CD4-positive, CD25-positive, alpha-beta regulatory T cell (primary cell): Measurements from ENCODE around the gene UST. TPM values are rescaled to one million over a fixed set of nuclear protein-coding genes. Genes with fewer than 3 reads are reported as not detected.
"Not testable (repeated sequence)": the region's sequence is repeated elsewhere in the genome, so short reads cannot be mapped to it uniquely, and the experiment has no call there.

Experiments
- ATAC-seq, 2 donors: fragments of 150-1000 bp; cut with Tn5 transposase; one replicate each; pipeline ENCODE4 v1.10.0; 2021; ENCODE audit warnings: low read depth in 2 of 2, moderate number of reproducible peaks in 2 of 2, moderate library complexity in 1 of 2
- DNase-seq, 3 donors: peaks; one replicate each; pipeline versions ENCODE4 v3.0.0 to v3.0.0-alpha.2; 2012 to 2022; ENCODE audit warnings: mixed read lengths in 1 of 3
- H3K27ac ChIP-seq: one replicate; pipeline ENCODE4 v1.7.0; 2013; ENCODE audit warnings: mild to moderate bottlenecking, low read length; ENCODE audit not compliant: insufficient read depth, poor library complexity, severe bottlenecking
- H3K27me3 ChIP-seq: one replicate; pipeline ENCODE4 v1.7.0; 2013; ENCODE audit warnings: low read length; ENCODE audit not compliant: control insufficient read depth, insufficient read depth
- H3K36me3 ChIP-seq: one replicate; pipeline ENCODE4 v1.7.0; 2013; ENCODE audit warnings: mild to moderate bottlenecking, low read length, moderate library complexity; ENCODE audit not compliant: control insufficient read depth, insufficient read depth
- H3K4me1 ChIP-seq: 2 replicates; pipeline ENCODE4 v1.7.0; 2013; ENCODE audit warnings: mild to moderate bottlenecking, low read length; ENCODE audit not compliant: insufficient read depth, control insufficient read depth, poor library complexity, severe bottlenecking
- H3K4me3 ChIP-seq: one replicate; pipeline ENCODE4 v1.7.0; 2013; ENCODE audit warnings: low read depth, mild to moderate bottlenecking, low read length, moderate library complexity
- H3K9me3 ChIP-seq, 2 experiments: 1 replicate in 1 of 2; 2 replicates in 1 of 2; pipeline ENCODE4 v1.7.0; 2013; ENCODE audit warnings: low read length in 2 of 2, mild to moderate bottlenecking in 1 of 2, moderate library complexity in 1 of 2; ENCODE audit not compliant: control insufficient read depth in 2 of 2
- H3K27ac Mint-ChIP-seq, 3 donors: one replicate each; pipeline ENCODE4 v1.8.0; 2020 to 2022; ENCODE audit warnings: mild to moderate bottlenecking in 3 of 3, mixed read lengths in 3 of 3, moderate library complexity in 2 of 3
- H3K27me3 Mint-ChIP-seq: one replicate; pipeline ENCODE4 v1.8.0; 2022; ENCODE audit warnings: mild to moderate bottlenecking, mixed read lengths
- H3K36me3 Mint-ChIP-seq: one replicate; pipeline ENCODE4 v1.8.0; 2020; ENCODE audit warnings: mixed read lengths
- H3K4me1 Mint-ChIP-seq, 4 donors: one replicate each; pipeline ENCODE4 v1.8.0; 2020 to 2022; ENCODE audit warnings: mixed read lengths in 4 of 4, mild to moderate bottlenecking in 1 of 4
- H3K4me3 Mint-ChIP-seq, 4 donors: one replicate each; pipeline ENCODE4 v1.8.0; 2020 to 2022; ENCODE audit warnings: mild to moderate bottlenecking in 4 of 4, mixed read lengths in 4 of 4, moderate library complexity in 3 of 4
- H3K9me3 Mint-ChIP-seq, 7 donors: one replicate each; pipeline ENCODE4 v1.8.0; 2020 to 2022; ENCODE audit warnings: mixed read lengths in 7 of 7, mild to moderate bottlenecking in 3 of 7, moderate library complexity in 2 of 7
- polyA plus RNA-seq, 4 donors: library from polyadenylated mRNA; unstranded; fragments of 300-500 nt; fragmentation: Illumina TruSeq; gene quantifications; one replicate each; pipeline ENCODE4 v1.2.3, GENCODE V29; 2021
- total RNA-seq: library from RNA; stranded (reverse); gene quantifications from one replicate; pipeline ENCODE4 v1.2.3, GENCODE V29; 2022

UST gene
- total and polyA plus RNA-seq, 5 donors from 2014 or later: 1.1 to 2.9 (median 2.5) TPM

DNA sequence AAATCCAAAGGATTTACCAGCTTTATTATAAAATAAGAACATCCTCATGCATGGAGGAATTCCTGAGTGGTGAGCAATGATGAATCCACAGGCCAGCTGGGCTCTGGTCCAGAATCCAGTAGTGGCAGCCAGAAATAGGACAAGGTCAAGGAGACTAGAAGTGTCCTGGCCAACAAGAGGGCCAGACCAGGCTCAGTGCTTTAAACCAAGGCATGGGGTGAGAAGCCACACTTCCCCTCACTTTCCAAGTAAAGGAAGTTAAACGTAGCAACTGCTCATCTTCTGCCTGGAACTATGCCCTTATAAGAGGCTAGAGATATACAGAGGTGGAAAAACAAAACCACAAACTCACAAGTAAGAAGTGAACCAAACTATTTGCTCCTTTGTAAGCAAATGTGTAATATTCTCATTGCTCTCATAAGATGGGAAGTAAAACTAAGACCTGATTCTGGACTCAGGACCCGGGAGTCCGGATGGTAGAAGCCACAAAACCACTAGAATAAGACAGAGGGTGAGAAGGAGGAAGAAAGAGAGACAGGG, 253.2 kb downstream of the UST start:
- H3K36me3 Mint-ChIP-seq: no peaks in the 10 kb centered on the region
- Histone ChIP-seq H3K27me3 (no peaks in the 10 kb centered on the region), H3K4me1 (no peaks in the 10 kb centered on the region), H3K36me3 (no peaks in the 10 kb centered on the region), H3K4me3 (no peak overlapping the region), H3K27ac (no peak overlapping the region), H3K9me3 (peaks cover 8 to 10% of the 10 kb centered on the region in 2 experiments)
- H3K4me1 Mint-ChIP-seq: peaks cover 0 to 5% (median 0%) of the 10 kb centered on the region in 4 donors
- H3K27ac Mint-ChIP-seq: no peak overlapping the region
- DNase-seq (no peak), ATAC-seq (no peak)
- no peak overlapping the region for H3K4me3 Mint-ChIP-seq
- H3K27me3 Mint-ChIP-seq: peaks cover 10% of the 10 kb centered on the region
- peaks cover 0 to 11% (median 5%) of the 10 kb centered on the region in 7 donors for H3K9me3 Mint-ChIP-seq

DNA sequence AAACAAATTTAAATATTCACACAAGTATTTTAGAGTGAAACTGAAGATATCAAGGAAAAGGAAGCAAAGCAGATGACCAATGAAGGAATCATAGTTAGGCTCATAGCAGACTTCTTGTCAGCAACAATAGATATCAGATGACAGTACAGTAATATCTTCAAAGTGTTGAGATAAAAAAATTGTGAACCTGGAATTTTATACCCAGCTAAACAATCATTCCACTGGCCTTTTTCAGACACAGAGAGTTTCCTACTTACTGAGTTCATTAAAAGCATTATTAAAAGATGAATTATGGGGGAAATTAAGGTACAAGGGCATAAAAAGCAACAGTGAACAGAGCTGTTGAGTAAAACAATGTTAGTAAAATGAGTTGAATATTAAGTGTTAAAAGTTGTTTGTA, 254.6 kb downstream of the UST start:
- ATAC-seq: no peak
- Mint-ChIP-seq H3K36me3 (no peaks in the 10 kb centered on the region), H3K27me3 (peaks cover 9% of the 10 kb centered on the region), H3K27ac (no peak overlapping the region), H3K4me1 (peaks cover 0 to 5% (median 0%) of the 10 kb centered on the region in 4 donors), H3K4me3 (no peak overlapping the region), H3K9me3 (peaks cover 0 to 11% (median 5%) of the 10 kb centered on the region in 7 donors)
- Histone ChIP-seq H3K4me1 (no peaks in the 10 kb centered on the region), H3K27me3 (no peaks in the 10 kb centered on the region), H3K4me3 (no peak overlapping the region), H3K36me3 (no peaks in the 10 kb centered on the region), H3K9me3 (peaks cover 8 to 10% of the 10 kb centered on the region in 2 experiments), H3K27ac (no peak overlapping the region)
- no peak for DNase-seq

DNA sequence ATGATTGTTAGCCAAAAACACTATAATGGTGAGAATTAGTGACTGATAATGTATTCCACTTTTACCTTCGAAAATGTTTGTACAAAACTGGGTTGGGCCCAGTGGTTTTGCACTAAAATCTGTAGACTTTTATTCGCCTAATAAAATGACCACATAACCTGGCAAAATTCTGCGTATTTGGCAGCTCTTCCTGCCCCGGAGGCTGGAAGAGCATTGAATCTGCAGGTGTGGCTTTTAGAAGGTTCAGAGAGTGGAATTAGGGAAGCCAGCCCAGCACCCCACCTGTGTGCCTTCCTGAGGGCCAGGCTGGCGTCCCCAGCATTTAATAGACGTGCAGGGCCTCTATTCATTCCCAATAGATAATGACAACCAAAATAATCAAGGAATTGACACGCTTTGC, 256.7 kb downstream of the UST start:
- H3K27me3 Mint-ChIP-seq: peaks cover 5% of the 10 kb centered on the region
- Histone ChIP-seq H3K27ac (no peak overlapping the region), H3K4me3 (no peak overlapping the region), H3K9me3 (peaks cover 8 to 10% of the 10 kb centered on the region in 2 experiments), H3K27me3 (no peaks in the 10 kb centered on the region), H3K36me3 (no peaks in the 10 kb centered on the region), H3K4me1 (no peaks in the 10 kb centered on the region)
- no peak overlapping the region for H3K4me3 Mint-ChIP-seq
- H3K4me1 Mint-ChIP-seq: peaks cover 0 to 5% (median 0%) of the 10 kb centered on the region in 4 donors
- no peak for ATAC-seq
- H3K9me3 Mint-ChIP-seq: peaks cover 0 to 11% (median 5%) of the 10 kb centered on the region in 7 donors
- H3K36me3 Mint-ChIP-seq: no peaks in the 10 kb centered on the region
- DNase-seq: no peak
- H3K27ac Mint-ChIP-seq: no peak overlapping the region

DNA sequence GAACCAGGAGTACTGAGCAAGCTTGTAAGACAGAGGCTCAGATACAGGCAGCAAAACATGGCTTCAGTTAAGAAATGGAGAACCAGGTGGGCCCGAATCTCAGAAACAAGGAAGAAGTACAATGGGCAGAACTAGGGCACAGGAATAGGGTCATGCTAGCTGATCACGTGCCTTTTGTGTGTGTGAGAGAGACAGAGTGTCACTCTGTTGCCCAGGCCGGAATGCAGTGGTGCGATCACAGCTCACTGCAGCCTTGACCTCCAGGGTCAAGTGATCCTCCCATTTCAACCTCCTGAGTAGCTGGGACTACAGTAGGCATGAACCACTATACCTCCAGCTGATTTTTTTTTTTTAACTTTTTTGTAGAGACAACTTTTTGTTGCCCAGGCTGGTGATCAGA, 257.8 kb downstream of the UST start:
- H3K9me3 ChIP-seq: peaks cover 8 to 10% of the 10 kb centered on the region in 2 experiments
- no peaks in the 10 kb centered on the region for H3K4me1 ChIP-seq
- ATAC-seq: no peak
- H3K4me3 Mint-ChIP-seq: no peak overlapping the region
- H3K27me3 ChIP-seq: peaks cover 4% of the 10 kb centered on the region
- H3K27ac Mint-ChIP-seq: no peak overlapping the region
- no peak overlapping the region for H3K4me3 ChIP-seq
- no peak for DNase-seq
- no peak overlapping the region for H3K27ac ChIP-seq
- no peaks in the 10 kb centered on the region for H3K36me3 ChIP-seq
- peaks cover 0 to 5% (median 0%) of the 10 kb centered on the region in 4 donors for H3K4me1 Mint-ChIP-seq
- H3K36me3 Mint-ChIP-seq: no peaks in the 10 kb centered on the region
- peaks cover 0 to 11% (median 5%) of the 10 kb centered on the region in 7 donors for H3K9me3 Mint-ChIP-seq
- peaks cover 12% of the 10 kb centered on the region for H3K27me3 Mint-ChIP-seq

DNA sequence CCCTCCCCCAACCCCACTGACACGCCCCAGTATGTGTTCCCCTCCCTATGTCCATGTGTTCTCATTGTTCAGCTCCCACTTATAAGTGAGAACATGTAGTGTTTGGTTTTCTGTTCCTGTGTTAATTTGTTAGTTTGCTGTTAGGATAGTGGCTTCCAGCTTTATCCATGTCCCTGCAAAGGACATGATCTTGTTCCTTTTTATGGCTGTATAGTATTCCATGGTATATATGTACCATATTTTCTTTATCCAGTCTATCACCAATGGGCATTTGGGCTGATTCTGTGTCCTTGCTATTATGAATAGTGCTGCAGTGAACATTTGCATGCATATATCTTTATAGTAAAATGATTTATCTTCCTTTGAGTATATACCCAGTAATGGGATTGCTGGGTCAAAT, 259.4 kb downstream of the UST start:
- not testable (repeated sequence) for H3K36me3 Mint-ChIP-seq, H3K36me3 ChIP-seq, H3K4me3 ChIP-seq, H3K27ac ChIP-seq, H3K27me3 ChIP-seq, ATAC-seq, H3K4me1 Mint-ChIP-seq, H3K4me1 ChIP-seq, DNase-seq, H3K4me3 Mint-ChIP-seq, H3K27ac Mint-ChIP-seq, H3K9me3 Mint-ChIP-seq, H3K9me3 ChIP-seq
- H3K27me3 Mint-ChIP-seq: peaks cover 12% of the 10 kb centered on the region

DNA sequence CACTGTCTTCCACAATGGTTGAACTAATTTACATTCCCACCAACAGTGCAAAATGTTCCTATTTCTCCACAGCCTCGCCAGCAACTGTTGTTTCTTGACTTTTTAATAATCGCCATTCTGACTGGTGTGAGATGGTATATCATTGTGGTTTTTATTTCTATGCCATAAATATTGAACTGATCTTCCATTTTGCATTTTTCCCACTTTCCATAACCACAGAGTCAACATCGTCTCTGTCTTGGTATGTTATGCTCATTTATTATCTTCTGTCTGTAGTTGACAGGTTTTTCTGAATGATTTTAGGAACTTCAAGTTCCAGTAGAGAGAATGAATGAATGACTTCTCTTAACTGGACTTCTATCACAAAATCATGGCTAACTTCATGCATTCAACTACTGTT, 259.8 kb downstream of the UST start:
- peaks cover under 1 to 3% of the 10 kb centered on the region in 2 experiments for H3K9me3 ChIP-seq
- no peaks in the 10 kb centered on the region for H3K4me1 ChIP-seq
- Mint-ChIP-seq H3K36me3 (no peaks in the 10 kb centered on the region), H3K27me3 (peaks cover 12% of the 10 kb centered on the region), H3K4me3 (no peak overlapping the region), H3K9me3 (peaks cover 0 to 5% (median 0%) of the 10 kb centered on the region in 7 donors), H3K4me1 (no peaks in the 10 kb centered on the region), H3K27ac (no peak overlapping the region)
- H3K36me3 ChIP-seq: no peaks in the 10 kb centered on the region
- DNase-seq (no peak), ATAC-seq (no peak)
- H3K27ac ChIP-seq: no peak overlapping the region
- no peak overlapping the region for H3K4me3 ChIP-seq
- peaks cover 4% of the 10 kb centered on the region for H3K27me3 ChIP-seq

DNA sequence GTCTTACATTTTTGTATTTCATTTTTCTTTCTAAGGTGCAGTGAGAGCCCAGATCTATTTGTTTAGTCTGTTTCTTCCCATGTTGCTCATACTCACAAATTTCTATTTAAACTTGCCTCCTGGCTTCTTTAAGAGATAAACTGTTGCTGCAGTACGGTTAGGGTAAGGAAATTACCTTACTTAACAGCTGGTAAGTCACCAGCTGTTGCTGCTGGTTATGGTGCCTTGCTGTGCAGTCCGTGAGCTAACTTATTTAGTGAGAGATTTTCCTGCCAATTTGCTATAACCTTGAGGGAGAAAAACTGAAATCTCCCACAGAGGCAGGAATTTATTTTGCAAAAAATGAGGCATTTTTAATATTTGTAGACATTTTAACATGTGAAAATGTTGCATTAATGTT, 261.0 kb downstream of the UST start:
- H3K36me3 Mint-ChIP-seq: no peaks in the 10 kb centered on the region
- no peak overlapping the region for H3K4me3 ChIP-seq
- peaks cover 4% of the 10 kb centered on the region for H3K27me3 ChIP-seq
- H3K4me3 Mint-ChIP-seq: no peak overlapping the region
- no peaks in the 10 kb centered on the region for H3K9me3 ChIP-seq
- H3K27ac Mint-ChIP-seq: no peak overlapping the region
- peaks cover 12% of the 10 kb centered on the region for H3K27me3 Mint-ChIP-seq
- H3K9me3 Mint-ChIP-seq: peaks cover 0 to 3% (median 0%) of the 10 kb centered on the region in 7 donors
- H3K27ac ChIP-seq: no peak overlapping the region
- H3K4me1 Mint-ChIP-seq: no peaks in the 10 kb centered on the region
- DNase-seq: no peak
- H3K4me1 ChIP-seq: no peaks in the 10 kb centered on the region
- no peaks in the 10 kb centered on the region for H3K36me3 ChIP-seq
- ATAC-seq: no peak

DNA sequence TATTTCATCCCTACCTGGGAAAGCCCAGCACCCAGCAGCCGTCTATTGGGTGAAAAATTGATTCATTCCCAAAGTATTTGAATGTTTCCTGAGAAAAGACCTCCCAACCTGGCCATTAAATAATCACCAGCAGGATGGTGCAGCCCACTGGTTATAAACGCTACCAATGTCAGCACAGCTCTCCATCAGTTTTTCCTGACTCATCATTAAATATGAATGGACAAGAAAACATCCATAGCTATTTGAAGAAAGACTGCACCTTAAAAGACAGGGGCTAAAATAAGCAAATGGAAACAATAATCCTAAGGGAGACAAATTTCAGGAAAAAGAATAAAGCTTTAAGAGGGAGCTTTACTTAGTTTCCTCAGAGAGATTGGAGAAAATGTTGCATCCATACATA, 261.9 kb downstream of the UST start:
- Histone ChIP-seq H3K4me3 (no peak overlapping the region), H3K27me3 (peaks cover 4% of the 10 kb centered on the region), H3K4me1 (no peaks in the 10 kb centered on the region), H3K27ac (no peak overlapping the region), H3K36me3 (no peaks in the 10 kb centered on the region), H3K9me3 (no peaks in the 10 kb centered on the region)
- ATAC-seq (no peak), DNase-seq (no peak)
- no peaks in the 10 kb centered on the region for H3K4me1 Mint-ChIP-seq
- H3K9me3 Mint-ChIP-seq: peaks cover 0 to 3% (median 0%) of the 10 kb centered on the region in 7 donors
- H3K4me3 Mint-ChIP-seq: no peak overlapping the region
- H3K27ac Mint-ChIP-seq: no peak overlapping the region
- H3K27me3 Mint-ChIP-seq: peaks cover 12% of the 10 kb centered on the region
- H3K36me3 Mint-ChIP-seq: no peaks in the 10 kb centered on the region
